Measurements from ENCODE around the gene WWOX. TPM values are rescaled to one million over a fixed set of nuclear protein-coding genes. Genes with fewer than 3 reads are reported as not detected.

Gene WWOX
- total and polyA plus RNA-seq, 2 donors (not counting 1 experiment from before 2014, with no cell fraction given): 10.5 to 42.3 TPM

- no peaks in the 10 kb centered on the region for H3K9me3 Mint-ChIP-seq (ENCODE audit: insufficient read depth)
- intact Hi-C loops (cut with micrococcal nuclease): no loop called here
- peaks cover 6% of the 10 kb centered on the region for H3K4me1 Mint-ChIP-seq
- Histone ChIP-seq H3K9me3 (ENCODE audit: control extremely low read depth in 1 of 3, control insufficient read depth in 2 of 3, insufficient read depth in 1 of 3, low read length in 2 of 3) (no peaks in the 10 kb centered on the region), H3K36me3 (replicated peaks in 1 of 2; ENCODE audit: control extremely low read depth in 1 of 2, control insufficient read depth in 1 of 2, extremely low read depth in 1 of 2, insufficient read depth in 2 of 2, low read length in 1 of 2) (no peaks in the 10 kb centered on the region), H3K79me2 (ENCODE audit: control insufficient read depth, insufficient read depth, low read length) (no peaks in the 10 kb centered on the region), H3K4me3 (ENCODE audit: control extremely low read depth in 1 of 5, extremely low read depth in 1 of 5, insufficient read depth in 1 of 5, low read depth in 2 of 5, low read length in 4 of 5) (no peak overlapping the region), H3K27ac (ENCODE audit: low read length in 2 of 2) (no peak overlapping the region), H3K4me2 (replicated peaks; ENCODE audit: low read depth, low read length, poor library complexity, severe bottlenecking) (no peak overlapping the region), H3K27me3 (replicated peaks in 1 of 4; ENCODE audit: control extremely low read depth in 1 of 4, control insufficient read depth in 3 of 4, insufficient read depth in 4 of 4, low read length in 3 of 4) (no peaks in the 10 kb centered on the region), H4K20me1 (ENCODE audit: control insufficient read depth, insufficient read depth, low read length, poor library complexity, severe bottlenecking) (peaks cover 10% of the 10 kb centered on the region), H3K4me1 (ENCODE audit: control insufficient read depth in 2 of 2, insufficient read depth in 2 of 2, low read length in 2 of 2) (no peaks in the 10 kb centered on the region), H3K9ac (ENCODE audit: low read length) (no peak overlapping the region), H2AFZ (ENCODE audit: insufficient read depth, low read depth, low read length, poor library complexity, severe bottlenecking) (no peak overlapping the region)
- H3K27ac Mint-ChIP-seq: no peak overlapping the region
- ATAC-seq (ENCODE audit: low read depth) (no peak), DNase-seq (no peak)
- ChIA-PET CTCF (no interaction called here), POLR2A (no interaction called here)
- H3K27me3 Mint-ChIP-seq: no peaks in the 10 kb centered on the region
- H3K4me3 Mint-ChIP-seq: no peak overlapping the region
- 70% methylated on average over 3 of the region's 3 CpGs for WGBS (ENCODE audit: insufficient coverage)
- TF ChIP-seq EZH2 (IDR thresholded peaks at IDR 0.05; ENCODE audit: borderline replicate concordance, insufficient read depth, low read depth, low read length, poor library complexity, severe bottlenecking) (no peak), CTCF (IDR thresholded peaks at IDR 0.05) (no peak)
Observed at GRCh38 chr16:78800523-78800922, 701.1 kb downstream of the WWOX start.

- Mint-ChIP-seq H3K9me3 (ENCODE audit: insufficient read depth) (no peaks in the 10 kb centered on the region), H3K4me3 (no peak overlapping the region), H3K27me3 (no peaks in the 10 kb centered on the region), H3K4me1 (peaks cover 8% of the 10 kb centered on the region), H3K27ac (no peak overlapping the region)
- H3K27me3 ChIP-seq (replicated peaks in 1 of 4; ENCODE audit: control extremely low read depth in 1 of 4, control insufficient read depth in 3 of 4, insufficient read depth in 4 of 4, low read length in 3 of 4): no peaks in the 10 kb centered on the region
- H3K79me2 ChIP-seq (ENCODE audit: control insufficient read depth, insufficient read depth, low read length): no peaks in the 10 kb centered on the region
- H3K9me3 ChIP-seq (ENCODE audit: control extremely low read depth in 1 of 3, control insufficient read depth in 2 of 3, insufficient read depth in 1 of 3, low read length in 2 of 3): no peaks in the 10 kb centered on the region
- H2AFZ ChIP-seq (ENCODE audit: insufficient read depth, low read depth, low read length, poor library complexity, severe bottlenecking): no peak overlapping the region
- intact Hi-C loops (cut with micrococcal nuclease): no loop called here
- H4K20me1 ChIP-seq (ENCODE audit: control insufficient read depth, insufficient read depth, low read length, poor library complexity, severe bottlenecking): peaks cover 4% of the 10 kb centered on the region
- WGBS (ENCODE audit: insufficient coverage): 97% methylated on average over 7 of the region's 13 CpGs
- DNase-seq (no peak), ATAC-seq (ENCODE audit: low read depth) (no peak)
- H3K4me3 ChIP-seq (ENCODE audit: control extremely low read depth in 1 of 5, extremely low read depth in 1 of 5, insufficient read depth in 1 of 5, low read depth in 2 of 5, low read length in 4 of 5): no peak overlapping the region
- no peaks in the 10 kb centered on the region for H3K36me3 ChIP-seq (replicated peaks in 1 of 2; ENCODE audit: control extremely low read depth in 1 of 2, control insufficient read depth in 1 of 2, extremely low read depth in 1 of 2, insufficient read depth in 2 of 2, low read length in 1 of 2)
- TF ChIP-seq CTCF (IDR thresholded peaks at IDR 0.05) (no peak), EZH2 (IDR thresholded peaks at IDR 0.05; ENCODE audit: borderline replicate concordance, insufficient read depth, low read depth, low read length, poor library complexity, severe bottlenecking) (no peak)
- no peak overlapping the region for H3K9ac ChIP-seq (ENCODE audit: low read length)
- POLR2A ChIA-PET: no interaction called here
- H3K27ac ChIP-seq (ENCODE audit: low read length in 2 of 2): no peak overlapping the region
- CTCF ChIA-PET: no interaction called here
- H3K4me1 ChIP-seq (ENCODE audit: control insufficient read depth in 2 of 2, insufficient read depth in 2 of 2, low read length in 2 of 2): no peaks in the 10 kb centered on the region
- H3K4me2 ChIP-seq (replicated peaks; ENCODE audit: low read depth, low read length, poor library complexity, severe bottlenecking): no peak overlapping the region
Observed at GRCh38 chr16:78804058-78804735, 704.7 kb downstream of the WWOX start.
